ENCODE results near the gene FAM229B. TPM values are rescaled to one million over a fixed set of nuclear protein-coding genes. Genes with fewer than 3 reads are reported as not detected.

FAM229B gene
- total RNA-seq, 1 experiment from 2014 or later = 20.0 TPM

DNA sequence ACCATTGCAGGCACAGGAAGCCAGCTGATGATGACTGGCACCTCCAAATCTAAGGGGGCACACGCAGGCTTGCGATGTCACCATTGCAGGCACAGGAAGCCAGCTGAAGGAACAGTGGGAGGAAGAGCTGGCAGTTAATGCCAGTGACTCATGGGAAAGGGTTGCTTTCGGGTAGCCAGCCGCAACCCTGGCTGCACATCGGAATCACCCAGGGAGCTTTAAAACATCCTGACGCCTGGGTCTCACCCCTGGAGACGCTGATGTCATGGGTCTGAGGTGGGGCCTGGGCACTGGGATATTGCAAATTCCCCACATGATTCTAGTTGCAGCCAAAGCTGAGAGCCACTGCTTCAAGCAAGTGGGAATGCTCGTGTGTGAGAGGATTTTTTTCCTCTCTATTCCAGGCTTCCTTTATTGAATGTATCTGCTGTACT is 49.6 kb upstream of the FAM229B start:
- TF ChIP-seq USF1 (CRISPR knock-in tag; IDR thresholded peaks at IDR 0.05) (no peak), ZBTB21 (CRISPR knock-in tag; IDR thresholded peaks at IDR 0.05; ENCODE audit: borderline replicate concordance) (no peak), CTCF (IDR thresholded peaks at IDR 0.05) (no peak), E2F4 (CRISPR knock-in tag; IDR thresholded peaks at IDR 0.05; ENCODE audit: borderline replicate concordance, low read depth) (no peak), TP53 (CRISPR knock-in tag; IDR thresholded peaks at IDR 0.05) (no peak), ATF3 (CRISPR knock-in tag; conservative IDR thresholded peaks at IDR 0.05) (no peak), NFE2L1 (CRISPR knock-in tag; IDR thresholded peaks at IDR 0.05) (no peak)
- TF ChIP-seq, protein P1, sequence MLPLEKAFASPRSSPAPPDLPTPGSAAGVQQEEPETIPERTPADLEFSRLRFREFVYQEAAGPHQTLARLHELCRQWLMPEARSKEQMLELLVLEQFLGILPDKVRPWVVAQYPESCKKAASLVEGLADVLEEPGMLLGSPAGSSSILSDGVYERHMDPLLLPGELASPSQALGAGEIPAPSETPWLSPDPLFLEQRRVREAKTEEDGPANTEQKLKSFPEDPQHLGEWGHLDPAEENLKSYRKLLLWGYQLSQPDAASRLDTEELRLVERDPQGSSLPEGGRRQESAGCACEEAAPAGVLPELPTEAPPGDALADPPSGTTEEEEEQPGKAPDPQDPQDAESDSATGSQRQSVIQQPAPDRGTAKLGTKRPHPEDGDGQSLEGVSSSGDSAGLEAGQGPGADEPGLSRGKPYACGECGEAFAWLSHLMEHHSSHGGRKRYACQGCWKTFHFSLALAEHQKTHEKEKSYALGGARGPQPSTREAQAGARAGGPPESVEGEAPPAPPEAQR (CRISPR knock-in tag; IDR thresholded peaks at IDR 0.05) = no peak
- TF ChIP-seq, protein P2, sequence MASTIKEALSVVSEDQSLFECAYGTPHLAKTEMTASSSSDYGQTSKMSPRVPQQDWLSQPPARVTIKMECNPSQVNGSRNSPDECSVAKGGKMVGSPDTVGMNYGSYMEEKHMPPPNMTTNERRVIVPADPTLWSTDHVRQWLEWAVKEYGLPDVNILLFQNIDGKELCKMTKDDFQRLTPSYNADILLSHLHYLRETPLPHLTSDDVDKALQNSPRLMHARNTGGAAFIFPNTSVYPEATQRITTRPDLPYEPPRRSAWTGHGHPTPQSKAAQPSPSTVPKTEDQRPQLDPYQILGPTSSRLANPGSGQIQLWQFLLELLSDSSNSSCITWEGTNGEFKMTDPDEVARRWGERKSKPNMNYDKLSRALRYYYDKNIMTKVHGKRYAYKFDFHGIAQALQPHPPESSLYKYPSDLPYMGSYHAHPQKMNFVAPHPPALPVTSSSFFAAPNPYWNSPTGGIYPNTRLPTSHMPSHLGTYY (CRISPR knock-in tag; IDR thresholded peaks at IDR 0.05) = no peak
- DNase-seq (ENCODE audit: low spot score) = no peak
- POLR2A ChIA-PET = no interaction called here
- Mint-ChIP-seq H3K36me3 (no peaks in the 10 kb centered on the region), H3K9me3 (no peaks in the 10 kb centered on the region), H3K27me3 (ENCODE audit: low read depth) (no peaks in the 10 kb centered on the region), H3K27ac (no peak overlapping the region), H3K4me3 (no peak overlapping the region), H3K4me1 (peaks cover 17% of the 10 kb centered on the region)
- CTCF ChIA-PET = interaction anchor here (0.6 to 1.5 kb wide), 4 partner anchors 12 to 779 kb away, joined by 3 to 6 read pairs (median 4); no protein-coding TSS in a partner anchor
- no peak for ATAC-seq

DNA sequence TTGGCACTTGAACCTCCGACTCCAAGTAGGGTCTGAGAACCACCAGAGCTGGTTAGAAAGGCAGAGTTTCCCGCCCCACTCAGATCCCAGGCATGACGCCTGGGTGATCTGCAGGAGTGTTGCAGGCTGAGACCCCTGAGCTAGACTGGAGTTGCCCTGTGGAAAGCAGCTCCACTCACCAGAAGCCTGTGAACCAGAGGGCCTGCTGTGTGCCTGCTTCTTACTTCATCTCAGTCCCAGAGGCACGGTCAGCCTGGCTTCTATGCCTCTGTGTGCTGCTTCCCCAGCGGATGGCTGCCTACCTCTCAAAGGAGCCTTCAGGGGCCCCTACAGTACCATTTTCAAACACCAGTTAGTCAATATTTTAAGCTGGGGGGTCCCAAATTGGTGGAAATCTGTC is 49.1 kb upstream of the FAM229B start:
- no peak for TF ChIP-seq SP1 (CRISPR knock-in tag; conservative IDR thresholded peaks at IDR 0.05)
- no peak for TF ChIP-seq ZNF532 (CRISPR knock-in tag; IDR thresholded peaks at IDR 0.05; ENCODE audit: borderline replicate concordance)
- no peak for TF ChIP-seq ESRRA (CRISPR knock-in tag; IDR thresholded peaks at IDR 0.05; ENCODE audit: borderline replicate concordance)
- TF ChIP-seq ZNF416 (CRISPR knock-in tag; IDR thresholded peaks at IDR 0.05) = no peak
- TF ChIP-seq TEAD1 (CRISPR knock-in tag; IDR thresholded peaks at IDR 0.05) = no peak
- POLR2A ChIA-PET = no interaction called here
- H3K27me3 Mint-ChIP-seq (ENCODE audit: low read depth) = no peaks in the 10 kb centered on the region

More for the DNA sequence above, 49.1 kb upstream of the FAM229B start:
- ATAC-seq = no peak
- H3K36me3 Mint-ChIP-seq = no peaks in the 10 kb centered on the region
- no peak overlapping the region for H3K4me3 Mint-ChIP-seq
- no peak overlapping the region for H3K27ac Mint-ChIP-seq
- DNase-seq (ENCODE audit: low spot score) = no peak
- peaks cover 17% of the 10 kb centered on the region for H3K4me1 Mint-ChIP-seq
- CTCF ChIA-PET = interaction anchor here (1.3 to 1.5 kb wide), 2 partner anchors 28 to 329 kb away, joined by 4 to 6 read pairs; no protein-coding TSS in a partner anchor
- no peaks in the 10 kb centered on the region for H3K9me3 Mint-ChIP-seq

All from WTC11 (cell line).